Middle frontal gyrus (tissue), 1 donor: ENCODE results near the gene HSCB.
"Not testable (repeated sequence)": the region's sequence is repeated elsewhere in the genome, so short reads cannot be mapped to it uniquely, and the experiment has no call there.

Experiments
- DNase-seq: peaks from one replicate; pipeline ENCODE4 v3.0.0-alpha.2; 2015; ENCODE audit warnings: low spot score; ENCODE audit errors: extremely low spot score

HSCB gene

GRCh38 chr22:28791124-28791523, 49.3 kb downstream of the HSCB start:
- no peak for DNase-seq

GRCh38 chr22:28791841-28792490, 50.1 kb downstream of the HSCB start:
- DNase-seq = no peak

GRCh38 chr22:28792491-28793383, 50.9 kb downstream of the HSCB start:
- no peak for DNase-seq

DNA sequence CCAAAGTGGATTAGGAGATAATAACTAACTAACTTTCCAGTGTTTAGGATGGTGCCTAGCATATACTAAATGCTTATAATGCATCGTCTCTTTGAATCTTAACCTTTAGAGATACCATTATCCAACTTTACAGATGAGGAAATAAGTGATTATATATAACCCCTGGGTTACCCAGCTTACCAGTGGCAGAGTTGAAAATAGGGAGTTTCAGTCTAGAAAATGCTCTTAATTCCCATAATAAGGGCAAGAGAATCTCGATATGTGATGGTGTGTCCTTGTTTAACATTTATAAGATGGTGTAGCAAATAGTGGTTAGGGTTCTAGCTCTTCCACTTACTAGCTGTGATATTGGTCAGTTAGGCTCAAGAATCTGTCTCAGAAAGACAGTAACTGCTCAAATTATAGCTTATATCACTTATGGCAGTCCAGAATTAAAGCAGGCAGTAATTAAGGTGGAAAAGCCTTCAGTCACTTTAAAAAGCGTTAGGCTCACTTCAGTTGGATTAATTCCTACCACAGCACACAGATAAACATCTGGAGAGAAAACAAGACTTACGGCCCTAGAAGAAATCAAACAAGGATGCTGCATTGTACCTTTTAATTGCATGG, 52.2 kb downstream of the HSCB start:
- DNase-seq = no peak

DNA sequence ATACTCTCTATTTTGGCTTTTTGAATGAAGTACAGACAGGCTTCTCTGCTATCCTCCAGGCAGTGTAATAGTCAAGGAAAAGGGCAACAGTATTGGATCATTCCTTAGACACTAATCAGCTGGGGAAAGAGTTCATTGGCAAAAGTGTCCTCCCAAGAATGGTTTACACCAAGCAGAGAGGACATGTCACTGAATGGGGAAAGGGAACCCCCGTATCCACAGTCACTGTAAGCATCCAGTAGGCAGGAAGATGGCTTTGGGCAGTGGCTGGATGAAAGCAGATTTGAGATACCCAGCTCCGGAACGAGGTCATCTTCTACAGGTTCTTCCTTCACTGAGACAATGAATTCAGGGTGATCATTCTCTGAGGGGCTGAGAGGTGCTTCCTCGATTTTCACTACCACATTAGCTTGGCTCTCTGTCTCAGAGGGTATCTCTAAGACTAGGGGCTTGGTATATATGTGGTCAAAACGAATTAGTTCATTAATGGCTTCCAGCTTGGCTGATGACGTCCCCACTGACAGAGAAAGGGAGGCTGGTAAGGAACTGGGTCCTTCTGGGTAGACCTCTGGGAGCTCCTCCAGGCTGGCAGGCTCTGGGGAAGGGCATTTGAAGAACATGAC, 53.3 kb downstream of the HSCB start:
- DNase-seq = no peak

GRCh38 chr22:28795932-28796856, 54.4 kb downstream of the HSCB start:
- no peak for DNase-seq

- no peak for DNase-seq
Observed at GRCh38 chr22:28798810-28799605, 57.2 kb downstream of the HSCB start.

GRCh38 chr22:28799606-28800307, 57.9 kb downstream of the HSCB start:
- no peak for DNase-seq

DNA sequence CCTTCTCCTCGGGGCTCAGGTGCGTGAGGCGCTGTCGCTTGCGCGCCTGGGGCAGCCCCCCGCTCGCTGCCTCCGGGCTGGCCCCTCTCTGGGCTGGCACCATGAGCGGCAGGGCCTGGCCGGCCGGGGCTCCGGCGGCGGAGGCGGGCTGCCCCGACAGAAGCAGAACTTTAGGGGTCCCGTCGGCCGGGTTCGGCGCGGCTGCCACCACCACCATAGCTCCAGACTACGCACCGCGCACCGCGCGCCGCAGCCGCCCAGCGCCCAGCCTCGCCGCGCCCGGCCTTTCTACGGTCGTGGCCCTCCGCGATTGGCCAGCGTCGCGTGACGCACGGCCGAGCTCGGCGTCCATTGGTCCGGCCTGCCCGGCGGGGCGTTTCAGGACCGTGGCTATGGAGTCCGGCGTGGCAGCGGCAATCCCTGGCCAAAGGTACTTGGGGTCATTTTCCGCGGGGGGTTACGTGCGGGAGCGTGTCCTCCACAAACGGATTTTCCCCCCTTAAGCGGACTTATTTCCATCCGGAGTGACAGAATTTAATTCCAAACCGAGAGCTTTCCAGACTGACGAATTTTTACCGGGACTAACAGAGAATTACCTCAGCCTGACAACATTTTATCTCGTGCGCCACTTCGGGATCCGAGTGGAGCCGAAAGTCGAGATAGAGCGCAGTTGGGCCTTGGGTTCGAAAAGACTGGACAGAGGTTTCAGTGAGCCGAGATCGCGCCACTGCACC, 58.6 kb downstream of the HSCB start, which contains the start of gene XBP1:
XBP1 (minus strand) TSS at position 262 of the 734 bp plus-strand sequence.
- DNase-seq = peak; percentile 92

DNA sequence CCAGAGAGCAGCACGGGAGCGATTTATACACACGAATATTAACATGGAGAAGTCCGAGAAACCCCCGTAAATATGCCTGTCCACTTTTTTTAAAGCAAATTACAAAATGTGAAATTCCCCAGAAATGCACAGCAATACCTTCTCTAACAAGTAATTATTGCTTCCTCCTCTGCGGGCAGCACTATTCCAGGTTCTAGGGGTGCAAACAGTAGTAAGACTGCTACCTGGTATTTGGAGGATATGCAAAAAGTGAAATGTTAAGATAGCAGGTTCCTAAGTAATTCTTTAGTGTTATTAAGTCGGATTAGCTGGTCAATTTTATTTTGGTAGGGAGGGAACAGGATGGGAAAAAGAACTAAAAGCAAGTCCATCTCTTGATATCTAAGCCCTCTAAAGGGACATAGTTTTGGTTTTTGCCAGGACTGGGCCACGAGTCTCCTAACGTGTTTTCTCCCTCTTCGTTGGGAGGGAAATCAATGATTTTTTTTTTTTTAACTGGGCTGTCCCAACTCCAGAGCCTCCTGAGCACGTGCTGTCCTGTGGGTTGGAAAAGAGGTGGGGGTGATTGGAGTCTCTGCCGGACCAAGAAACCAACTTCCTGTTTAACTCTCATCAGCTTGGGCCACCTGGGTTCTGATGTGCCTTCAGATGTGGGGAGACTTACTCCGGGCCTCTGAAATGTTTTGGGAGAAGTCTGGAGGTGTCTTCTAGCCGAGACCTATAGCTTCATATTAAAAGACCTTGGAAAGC, 60.2 kb downstream of the HSCB start:
- no peak for DNase-seq

GRCh38 chr22:28802595-28803123, 60.8 kb downstream of the HSCB start:
- DNase-seq = no peak

- not testable (repeated sequence) for DNase-seq
Observed at GRCh38 chr22:28805426-28805825, 63.6 kb downstream of the HSCB start.
